ENCODE data around the gene EPHB6.

- no peak for TF ChIP-seq CTCF (IDR thresholded peaks at IDR 0.05)
- TF ChIP-seq EP300 (IDR thresholded peaks at IDR 0.05): no peak
- TF ChIP-seq POLR2AphosphoS5 (IDR thresholded peaks at IDR 0.05): no peak
- no peak for TF ChIP-seq POLR2A (IDR thresholded peaks at IDR 0.05)
Measured at GRCh38 chr7:142851269-142851668, 3.6 kb upstream of the EPHB6 start.

All from upper lobe of left lung (tissue), 4 donors.